T1000 (cell line): ENCODE measurements around the gene CMTM5.
"Not testable (repeated sequence)": the region's sequence is repeated elsewhere in the genome, so short reads cannot be mapped to it uniquely, and the experiment has no call there.

Experiments
- DNase-seq: peaks from one replicate; lab custom pipeline; 2025; ENCODE audit warnings: mixed read lengths; lab: John Stamatoyannopoulos, UW

CMTM5 gene

DNA sequence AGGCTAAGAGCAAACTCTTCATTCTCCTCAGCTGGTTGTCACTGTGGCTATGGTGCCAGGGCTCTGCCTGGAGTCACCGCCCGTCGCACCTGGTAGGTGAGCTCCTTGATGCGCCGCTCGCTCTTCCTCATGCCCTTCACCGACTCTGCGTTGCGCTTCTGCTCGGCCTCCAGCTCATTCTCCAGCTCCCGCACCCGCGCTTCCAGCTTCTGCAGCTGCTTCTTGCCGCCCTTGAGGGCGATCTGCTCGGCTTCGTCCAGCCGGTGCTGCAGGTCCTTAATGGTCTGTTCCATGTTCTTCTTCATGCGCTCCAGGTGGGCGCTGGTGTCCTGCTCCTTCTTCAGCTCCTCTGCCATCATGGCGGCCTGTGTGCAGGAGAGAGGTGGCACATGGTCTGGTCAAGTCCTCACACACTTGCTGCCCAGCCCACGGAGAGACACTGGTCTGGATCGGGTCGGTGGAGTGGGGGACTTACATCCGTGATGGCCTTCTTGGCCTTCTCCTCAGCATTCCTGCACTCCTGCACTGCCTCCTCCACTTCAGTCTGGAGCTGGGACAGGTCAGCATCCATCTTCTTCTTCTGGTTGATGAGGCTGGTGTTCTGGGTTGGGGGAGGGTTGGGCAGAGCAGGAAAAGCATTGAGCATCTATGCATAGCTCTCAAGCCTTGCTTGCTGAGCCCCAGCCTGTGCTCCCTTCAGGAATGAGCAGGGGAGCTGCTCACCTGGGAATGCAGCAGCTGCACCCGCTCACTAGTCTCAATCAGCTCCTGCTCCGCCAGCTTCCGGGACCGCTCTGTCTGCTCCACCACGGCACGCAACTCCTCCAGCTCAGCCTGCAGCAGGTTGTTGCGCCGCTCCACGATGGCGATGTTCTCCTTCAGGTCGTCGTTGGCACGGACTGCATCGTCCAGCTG, 38.3 kb downstream of the CMTM5 start:
- no peak for DNase-seq

DNA sequence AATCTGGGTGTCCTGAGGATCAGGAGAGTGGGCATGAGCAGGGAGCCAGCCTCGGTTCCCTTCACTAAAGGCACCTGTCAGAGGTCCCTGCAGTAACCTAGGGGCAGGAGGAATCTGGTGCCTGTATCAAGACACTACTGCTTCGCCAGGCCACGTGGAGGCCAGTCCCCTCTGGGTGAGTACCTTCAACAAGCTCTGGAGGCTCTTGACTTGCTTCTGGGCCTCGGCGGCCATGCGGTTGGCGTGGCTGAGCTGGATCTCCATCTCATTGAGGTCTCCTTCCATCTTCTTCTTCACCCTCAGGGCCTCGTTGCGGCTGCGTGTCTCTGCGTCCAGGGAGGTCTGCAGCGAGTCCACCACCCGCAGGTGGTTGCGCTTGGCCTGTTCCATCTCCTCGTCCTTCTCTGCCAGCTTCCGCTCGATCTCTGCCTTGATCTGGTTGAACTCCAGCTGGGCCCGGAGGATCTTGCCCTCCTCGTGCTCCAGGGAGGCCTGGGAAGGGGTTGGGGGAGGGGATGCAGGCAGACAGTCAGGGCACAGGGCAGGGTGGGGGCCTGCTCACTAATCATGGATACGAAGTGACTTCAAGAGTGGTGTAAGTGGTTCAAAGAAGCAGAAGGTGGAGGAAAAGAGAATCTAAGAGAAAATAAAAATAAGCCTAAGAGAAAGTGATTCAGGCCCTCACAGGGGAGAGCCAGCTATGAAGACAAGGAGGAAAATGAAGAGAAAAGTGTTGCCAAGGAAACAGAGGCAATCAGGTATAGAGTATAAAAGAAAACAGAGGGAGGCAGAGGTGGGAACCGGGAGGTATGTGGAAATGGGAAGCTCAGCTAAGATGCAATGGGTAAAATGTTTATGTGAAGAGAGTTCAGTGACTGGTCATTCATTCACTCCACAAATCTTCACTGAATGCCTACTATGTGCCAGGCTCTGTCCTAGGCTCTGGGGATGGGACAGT, 39.3 kb downstream of the CMTM5 start:
- DNase-seq = no peak

DNA sequence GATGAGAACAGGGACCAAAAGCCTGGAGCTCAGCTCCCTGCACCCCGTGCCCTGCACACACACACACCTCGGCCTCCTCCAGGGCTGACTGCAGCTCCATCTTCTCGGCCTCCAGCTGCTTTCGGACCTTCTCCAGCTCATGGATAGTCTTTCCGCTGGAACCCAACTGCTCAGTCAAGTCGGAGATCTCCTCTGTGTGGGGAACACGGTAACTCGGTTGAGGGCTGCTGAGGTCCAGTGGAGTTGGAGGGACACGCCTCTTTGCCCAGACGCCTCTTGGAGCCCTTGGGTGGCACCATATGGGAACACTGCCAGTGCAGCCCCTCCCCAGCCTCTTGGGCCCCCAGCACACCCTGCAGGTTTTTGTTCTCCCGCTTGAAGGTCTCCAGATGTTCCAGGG, 40.0 kb downstream of the CMTM5 start:
- no peak for DNase-seq

DNA sequence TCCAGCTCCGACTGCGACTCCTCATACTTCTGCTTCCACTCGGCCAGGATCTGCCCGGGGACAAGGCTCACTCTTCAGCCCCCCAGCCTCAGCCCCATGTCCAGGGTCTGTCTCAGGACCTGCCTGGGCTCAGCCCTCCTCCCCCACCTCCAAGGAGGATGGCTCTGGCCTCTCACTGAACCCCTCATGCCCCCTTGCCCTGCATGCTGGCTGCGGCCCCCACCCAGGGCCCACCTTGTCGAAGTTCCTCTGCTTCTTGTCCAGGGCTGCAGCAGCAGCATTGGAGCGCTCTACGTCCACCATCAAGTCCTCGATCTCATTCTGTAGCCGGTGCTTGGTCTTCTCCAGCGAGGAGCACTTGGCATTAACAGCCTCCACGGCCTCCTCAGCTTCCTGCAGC, 40.4 kb downstream of the CMTM5 start:
- DNase-seq = not testable (repeated sequence)

DNA sequence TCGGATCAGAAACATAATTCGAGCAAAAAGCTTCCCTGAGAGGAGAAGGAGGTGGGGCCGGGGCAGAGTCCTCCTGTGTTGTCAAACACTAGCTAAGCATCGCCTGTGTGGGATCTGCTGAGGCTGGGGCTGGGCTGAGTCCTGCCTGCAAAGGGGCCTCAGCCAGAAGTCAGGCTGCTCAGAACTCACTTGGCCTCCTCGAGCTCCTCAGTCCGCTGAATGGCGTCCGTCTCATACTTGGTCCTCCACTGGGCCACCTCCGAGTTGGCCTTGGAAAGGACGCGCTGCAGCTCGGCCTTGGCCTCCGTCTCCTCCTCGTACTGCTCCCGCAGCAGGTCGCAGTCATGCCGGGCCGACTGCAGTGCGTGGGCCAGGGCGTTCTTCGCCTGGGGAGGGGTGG, 41.2 kb downstream of the CMTM5 start:
- no peak for DNase-seq

DNA sequence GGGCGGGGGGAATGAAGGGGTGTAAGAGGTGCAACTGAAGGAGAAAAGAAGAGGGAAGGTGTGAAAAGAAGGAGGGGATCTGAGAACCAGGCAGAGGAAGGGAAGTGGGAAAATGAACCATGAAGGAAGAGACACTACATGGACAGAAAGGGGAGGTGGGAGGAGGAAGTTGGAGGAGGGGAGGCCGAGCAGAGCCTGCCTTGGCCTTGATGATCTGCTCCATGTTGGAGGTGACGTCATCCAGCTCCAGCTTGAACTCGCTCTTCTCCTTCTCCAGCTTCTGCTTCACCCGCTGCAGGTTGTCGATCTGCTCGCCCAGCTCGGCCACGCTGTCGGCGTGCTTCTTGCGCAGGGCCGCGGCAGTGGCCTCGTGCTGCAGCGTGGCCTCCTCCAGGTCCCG, 42.8 kb downstream of the CMTM5 start:
- DNase-seq = not testable (repeated sequence)

DNA sequence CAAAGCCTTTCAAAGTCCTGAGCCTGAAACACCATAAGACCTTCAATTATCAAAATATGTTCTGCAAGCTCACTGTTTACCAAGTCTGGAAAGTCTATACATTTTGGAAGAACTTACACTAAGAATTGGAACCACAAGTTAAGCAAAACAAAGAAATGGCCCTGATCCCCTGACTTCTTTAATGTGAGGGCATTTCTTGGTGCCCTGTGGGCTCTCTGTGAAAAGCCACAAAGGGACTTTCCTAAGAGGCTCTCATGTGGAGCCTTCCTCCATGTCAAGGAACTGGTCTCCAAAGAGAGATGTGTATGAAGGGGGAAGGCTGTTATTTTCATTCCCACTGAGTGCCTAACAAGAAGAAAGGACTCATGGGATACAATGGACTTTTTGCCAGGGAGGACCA, 44.7 kb downstream of the CMTM5 start:
- no peak for DNase-seq

DNA sequence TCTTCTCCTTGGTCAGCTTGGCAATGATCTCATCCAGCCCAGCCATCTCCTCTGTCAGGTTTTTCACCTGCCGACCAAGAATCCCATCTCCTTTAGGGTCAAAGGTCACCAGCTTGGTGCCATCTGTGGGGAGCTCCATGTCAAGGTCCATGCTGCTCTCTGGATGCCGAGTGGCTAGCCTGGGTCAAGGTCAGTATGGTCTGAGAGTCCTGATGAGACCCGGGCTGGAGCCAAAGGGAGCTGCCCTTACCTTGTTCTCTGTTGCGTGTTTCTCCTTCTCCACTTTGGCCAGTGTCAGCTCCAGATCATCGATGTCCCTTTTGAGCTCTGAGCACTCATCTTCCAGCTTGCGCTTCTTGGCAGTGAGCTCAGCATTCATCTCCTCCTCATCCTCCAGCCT, 46.8 kb downstream of the CMTM5 start:
- no peak for DNase-seq

DNA sequence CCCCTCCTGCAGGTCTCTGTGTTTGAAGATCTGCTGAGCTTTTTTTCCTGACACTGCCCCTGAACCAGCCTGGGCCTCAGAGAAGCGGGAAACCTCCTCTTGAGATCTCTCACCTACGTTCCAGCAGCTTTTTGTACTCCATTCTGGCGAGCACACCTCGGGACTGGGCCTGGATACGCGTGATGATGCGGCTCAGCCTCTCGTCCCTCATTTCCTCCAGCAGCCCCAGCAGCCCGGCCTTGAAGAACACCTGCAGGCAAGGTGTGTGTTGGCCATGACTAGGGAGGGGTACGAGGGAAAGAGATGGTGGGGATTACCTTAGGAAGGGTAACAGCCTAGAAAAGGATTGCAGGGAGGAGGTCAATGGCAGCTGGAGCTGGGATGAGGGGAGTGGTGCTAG, 48.3 kb downstream of the CMTM5 start:
- DNase-seq = no peak

DNA sequence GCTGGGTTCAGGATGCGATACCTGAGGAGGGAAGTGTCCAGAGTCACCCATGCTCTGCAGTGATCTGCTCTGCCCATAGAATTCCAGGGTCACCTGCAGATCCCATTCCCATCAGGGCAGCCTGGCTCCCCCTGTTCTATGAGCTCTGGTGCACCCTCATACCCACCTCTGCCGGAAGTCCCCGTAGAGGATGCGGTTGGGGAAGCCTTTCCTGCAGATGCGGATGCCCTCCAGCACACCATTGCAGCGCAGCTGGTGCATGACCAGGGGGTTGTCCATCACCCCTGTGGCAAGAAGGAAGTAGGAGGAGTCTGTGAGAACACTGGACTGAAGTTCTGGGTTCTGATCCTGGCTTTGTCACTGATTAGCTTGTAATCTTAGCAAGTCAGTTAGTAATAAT, 49.0 kb downstream of the CMTM5 start:
- not testable (repeated sequence) for DNase-seq

DNA sequence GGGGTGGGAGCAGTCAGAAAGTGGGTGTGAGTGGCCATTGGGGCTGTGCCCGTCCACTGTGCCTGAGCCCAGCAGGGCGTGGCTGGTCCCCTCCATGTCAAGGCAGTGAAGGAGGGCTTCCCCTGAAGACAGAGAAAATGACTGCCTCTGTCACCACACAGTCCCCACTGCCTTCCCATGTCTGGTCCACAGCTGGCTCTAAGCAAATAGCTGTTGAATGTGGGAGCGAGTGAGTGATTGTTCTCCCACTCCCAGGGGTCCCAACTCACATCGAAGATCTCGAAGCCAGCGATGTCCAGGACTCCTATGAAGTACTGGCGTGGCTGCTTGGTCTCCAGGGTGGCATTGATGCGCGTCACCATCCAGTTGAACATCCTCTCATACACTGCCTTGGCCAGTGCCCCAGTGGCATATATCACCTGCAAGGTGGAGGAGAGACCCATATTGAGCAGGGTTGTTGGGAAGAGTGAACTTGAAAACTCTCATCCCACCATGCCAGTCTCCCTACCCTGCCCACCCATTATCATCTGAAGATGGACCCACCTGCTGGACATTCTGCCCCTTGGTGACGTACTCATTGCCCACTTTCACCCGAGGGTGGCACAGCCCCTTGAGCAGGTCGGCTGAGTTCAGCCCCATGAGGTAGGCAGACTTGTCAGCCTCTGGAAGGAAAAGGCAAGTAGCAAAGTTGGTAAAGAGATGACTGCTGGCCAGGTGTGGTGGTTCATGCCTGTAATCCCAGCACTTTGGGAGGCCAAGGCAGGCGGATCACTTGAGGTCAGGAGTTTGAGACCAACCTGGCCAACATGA, 52.0 kb downstream of the CMTM5 start:
- DNase-seq = no peak
